SK-N-SH (cell line): ENCODE results near the gene COL20A1. TPM values are rescaled to one million over a fixed set of nuclear protein-coding genes. Genes with fewer than 3 reads are reported as not detected.
A peak's percentile ranks its signal among the peaks of the same experiment; 100 is the strongest.

Experiments used
- CTCF ChIA-PET: fragments of 300-600, 350-600 bp; formaldehyde crosslinking; extraction: SDS; loops from one replicate; lab custom pipeline; 2021; lab: Yijun Ruan, JAX
- POLR2A ChIA-PET: fragments of 350-600 bp; sonication (Branson Sonifier 250); formaldehyde crosslinking; extraction: SDS; loops from one replicate; lab custom pipeline; 2020; ENCODE audit warnings: antibody characterized with exemption, inconsistent platforms; lab: Yijun Ruan, JAX
- DNase-seq: peaks from one replicate; pipeline ENCODE4 v3.0.0; 2012
- H2AFZ ChIP-seq: fragments of 200-600 bp; sonication (generic); 2 replicates; pipeline ENCODE4 v1.8.1; 2016; ENCODE audit warnings: antibody characterized with exemption, mild to moderate bottlenecking, low read depth
- H3F3A ChIP-seq: fragments of 200-600 bp; sonication (generic); replicated peaks from 2 replicates; pipeline ENCODE3; 2016; ENCODE audit warnings: antibody characterized with exemption, mild to moderate bottlenecking; ENCODE audit not compliant: insufficient read depth
- H3K27ac ChIP-seq, 2 experiments: fragments of 200-500 bp in 1 of 2; fragments of 200-600 bp in 1 of 2; sonication (Bioruptor generic) in 1 of 2; sonication (generic), shearing (Covaris generic) in 1 of 2; 2 replicates each; pipeline versions ENCODE4 v1.5.1 to v1.6.1; 2014 to 2016; ENCODE audit warnings: low read depth in 2 of 2, inconsistent platforms in 1 of 2, low read length in 1 of 2, mild to moderate bottlenecking in 1 of 2, mixed read lengths in 1 of 2
- H3K27me3 ChIP-seq: fragments of 200-600 bp; sonication (generic), shearing (Covaris generic); 2 replicates; pipeline ENCODE4 v1.6.1; 2016; ENCODE audit warnings: mixed run types; ENCODE audit not compliant: insufficient read depth
- H3K36me3 ChIP-seq, 2 experiments: fragments of 200-500 bp in 1 of 2; fragments of 200-600 bp in 1 of 2; sonication (Bioruptor generic) in 1 of 2; sonication (generic) in 1 of 2; replicated peaks in 1 of 2; 2 replicates each; pipeline versions ENCODE3 to v1.5.1; 2014 to 2016; ENCODE audit warnings: low read length in 1 of 2, mild to moderate bottlenecking in 1 of 2; ENCODE audit not compliant: insufficient read depth in 2 of 2, control insufficient read depth in 1 of 2
- H3K4me1 ChIP-seq, 2 experiments: fragments of 200-500 bp in 1 of 2; fragments of 200-600 bp in 1 of 2; sonication (Bioruptor generic) in 1 of 2; sonication (generic), shearing (Covaris generic) in 1 of 2; 2 replicates each; pipeline versions ENCODE4 v1.5.1 to v1.6.1; 2014 to 2016; ENCODE audit warnings: low read depth in 1 of 2, low read length in 1 of 2, mixed run types in 1 of 2; ENCODE audit not compliant: insufficient read depth in 2 of 2, control insufficient read depth in 1 of 2
- H3K4me2 ChIP-seq: fragments of 200-600 bp; sonication (generic), shearing (Covaris generic); 2 replicates; pipeline ENCODE4 v1.6.1; 2017; ENCODE audit warnings: mixed run types
- H3K4me3 ChIP-seq, 2 experiments: fragments of 200-500 bp in 1 of 2; fragments of 200-600 bp in 1 of 2; sonication (Bioruptor generic) in 1 of 2; sonication (generic), shearing (Covaris generic) in 1 of 2; 2 replicates each; pipeline versions ENCODE4 v1.5.1 to v1.8.1; 2014 to 2016; ENCODE audit warnings: low read depth in 2 of 2, inconsistent platforms in 1 of 2, low read length in 1 of 2, mild to moderate bottlenecking in 1 of 2, mixed read lengths in 1 of 2, moderate library complexity in 1 of 2
- H3K79me2 ChIP-seq: fragments of 200-600 bp; sonication (generic); 2 replicates; pipeline ENCODE4 v1.8.1; 2017; ENCODE audit warnings: mild to moderate bottlenecking; ENCODE audit not compliant: insufficient read depth
- H3K9ac ChIP-seq: fragments of 200-600 bp; sonication (generic); 2 replicates; pipeline ENCODE4 v1.6.1; 2017; ENCODE audit warnings: mixed run types
- H3K9me2 ChIP-seq: fragments of 200-600 bp; sonication (generic); 2 replicates; pipeline ENCODE4 v1.6.1; 2017; ENCODE audit warnings: mixed run types
- H3K9me3 ChIP-seq: fragments of 200-600 bp; sonication (generic); 2 replicates; pipeline ENCODE4 v1.6.1; 2017; ENCODE audit warnings: mixed run types, mild to moderate bottlenecking, moderate library complexity
- H4K20me1 ChIP-seq: fragments of 200-600 bp; sonication (generic); 2 replicates; pipeline ENCODE4 v1.6.1; 2017; ENCODE audit warnings: mild to moderate bottlenecking, mixed run types; ENCODE audit not compliant: insufficient read depth
- FOXM1 ChIP-seq: IDR thresholded peaks from 2 replicates; pipeline ENCODE4 v1.4.0; 2012; ENCODE audit warnings: low read depth, mild to moderate bottlenecking
- MEF2A ChIP-seq: IDR thresholded peaks from 2 replicates; pipeline ENCODE4 v1.4.0; 2012; ENCODE audit warnings: low read depth, borderline replicate concordance
- POLR2AphosphoS5 ChIP-seq: IDR thresholded peaks from 2 replicates; pipeline ENCODE4 v1.6.1; 2012; ENCODE audit warnings: low read depth, low read length
- RFX5 ChIP-seq: IDR thresholded peaks from 2 replicates; pipeline ENCODE4 v1.6.1; 2012; ENCODE audit warnings: mild to moderate bottlenecking, improper control_type of control experiment, low read length
- SIN3A ChIP-seq: IDR thresholded peaks from 2 replicates; pipeline ENCODE4 v1.6.1; 2012; ENCODE audit warnings: low read depth, mild to moderate bottlenecking, low read length, moderate library complexity, borderline replicate concordance
- TAF1 ChIP-seq: IDR thresholded peaks from 2 replicates; pipeline ENCODE4 v1.6.1; 2012; ENCODE audit warnings: low read depth, mild to moderate bottlenecking, low read length, moderate library complexity, borderline replicate concordance
- TEAD4 ChIP-seq: IDR thresholded peaks from 2 replicates; pipeline ENCODE4 v1.4.0; 2012; ENCODE audit warnings: mild to moderate bottlenecking, borderline replicate concordance; ENCODE audit not compliant: insufficient read depth
- YY1 ChIP-seq: IDR thresholded peaks from 2 replicates; pipeline ENCODE4 v1.4.0; 2012; ENCODE audit warnings: low read depth, mild to moderate bottlenecking
- WGBS: methylation state at CpG from one replicate; pipeline ENCODE4 v1.1.6; 2017; ENCODE audit warnings: low lambda C conversion rate; 5-methylcytosine and 5-hydroxymethylcytosine counted together
- polyA plus RNA-seq, 3 experiments: library from polyadenylated mRNA; depleted of rRNA; stranded (reverse); fragments of >200 nt; gene quantifications; 2 replicates each; pipeline ENCODE4 v1.2.3, GENCODE V29; 2012
- TF ChIP-seq, protein P1 (sequence below): IDR thresholded peaks from 2 replicates; pipeline ENCODE4 v1.4.0; 2012; ENCODE audit warnings: low read depth
- TF ChIP-seq, protein P2 (sequence below): IDR thresholded peaks from 2 replicates; pipeline ENCODE4 v1.4.0; 2012; ENCODE audit warnings: low read depth, borderline replicate concordance
- TF ChIP-seq, protein P3 (sequence below): IDR thresholded peaks from 2 replicates; pipeline ENCODE4; 2012

COL20A1 gene
- polyA plus RNA-seq, 1 of the 3 experiments (the other 2 are of a cell fraction), result not detected

DNA sequence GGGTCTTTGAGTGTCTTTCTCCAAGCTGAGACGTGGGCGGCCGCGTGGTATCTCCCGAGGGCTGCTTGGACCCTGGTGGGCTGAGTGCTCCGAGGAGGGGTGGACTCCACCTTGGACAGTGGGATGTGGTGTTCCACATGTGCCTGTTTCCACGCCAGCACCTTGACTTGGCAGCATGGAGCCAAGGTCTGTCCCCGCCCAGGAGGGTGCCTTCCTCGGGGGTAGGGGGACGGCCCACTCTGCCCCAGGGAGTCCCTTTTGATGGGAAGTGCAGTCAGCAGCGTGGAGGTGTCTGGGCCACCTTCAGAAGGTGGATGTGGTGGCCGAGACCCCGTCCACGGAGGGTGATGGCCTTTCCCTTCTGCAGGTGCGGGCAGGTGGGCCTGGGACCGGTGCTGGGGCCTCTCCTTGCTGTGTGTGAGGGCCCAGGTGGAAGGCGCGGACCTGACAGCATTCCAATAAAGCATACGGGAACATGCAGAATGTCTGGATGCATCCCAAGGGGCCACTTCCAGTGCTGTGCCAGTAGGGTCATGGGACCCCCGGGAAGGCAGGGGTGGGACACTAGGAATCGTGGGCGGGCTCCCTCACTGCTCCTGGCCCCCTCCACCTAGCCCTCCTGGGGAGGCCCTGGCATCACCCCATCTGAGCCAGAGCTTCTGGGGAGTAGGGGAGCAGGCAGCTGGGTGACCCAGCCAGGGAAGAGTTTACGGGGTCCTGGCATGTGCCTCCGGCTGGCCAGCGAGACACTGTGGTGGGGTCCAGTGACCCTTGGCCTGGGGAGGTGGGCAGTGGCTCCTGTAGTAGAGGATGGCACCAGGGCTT lies 3.5 kb upstream of the COL20A1 start:
- H3K4me1 ChIP-seq, result no peaks in the 10 kb centered on the region; a peak in 1 of 4 replicates
- H2AFZ ChIP-seq, result no peak overlapping the region
- no peak overlapping the region for H3K4me2 ChIP-seq
- ChIA-PET POLR2A (no interaction called here), CTCF (interaction anchor here (1.4 to 3.2 kb wide), 3 partner anchors 9 to 108 kb away, joined by 5 to 12 read pairs (median 6); no protein-coding TSS in a partner anchor)
- peaks cover 21% of the 10 kb centered on the region; the same call in 1 of the 2 replicates for H4K20me1 ChIP-seq
- no peak overlapping the region for H3K27ac ChIP-seq
- DNase-seq, result no peak
- H3K27me3 ChIP-seq, result no peaks in the 10 kb centered on the region
- no peak for TF ChIP-seq YY1
- no peak for TF ChIP-seq RFX5
- no peak for TF ChIP-seq TAF1
- no peak for TF ChIP-seq TEAD4
- TF ChIP-seq SIN3A, result no peak
- TF ChIP-seq MEF2A, result no peak
- H3K9ac ChIP-seq, result no peak overlapping the region
- H3K36me3 ChIP-seq, result peaks cover 0 to 41% of the 10 kb centered on the region in 2 experiments
- no peaks in the 10 kb centered on the region for H3K9me3 ChIP-seq
- no peak overlapping the region for H3K4me3 ChIP-seq
- no peaks in the 10 kb centered on the region for H3K79me2 ChIP-seq
- no peaks in the 10 kb centered on the region for H3K9me2 ChIP-seq
- H3F3A ChIP-seq, result peaks cover 4% of the 10 kb centered on the region
- 95% methylated on average over 15 of the region's 25 CpGs for WGBS

DNA sequence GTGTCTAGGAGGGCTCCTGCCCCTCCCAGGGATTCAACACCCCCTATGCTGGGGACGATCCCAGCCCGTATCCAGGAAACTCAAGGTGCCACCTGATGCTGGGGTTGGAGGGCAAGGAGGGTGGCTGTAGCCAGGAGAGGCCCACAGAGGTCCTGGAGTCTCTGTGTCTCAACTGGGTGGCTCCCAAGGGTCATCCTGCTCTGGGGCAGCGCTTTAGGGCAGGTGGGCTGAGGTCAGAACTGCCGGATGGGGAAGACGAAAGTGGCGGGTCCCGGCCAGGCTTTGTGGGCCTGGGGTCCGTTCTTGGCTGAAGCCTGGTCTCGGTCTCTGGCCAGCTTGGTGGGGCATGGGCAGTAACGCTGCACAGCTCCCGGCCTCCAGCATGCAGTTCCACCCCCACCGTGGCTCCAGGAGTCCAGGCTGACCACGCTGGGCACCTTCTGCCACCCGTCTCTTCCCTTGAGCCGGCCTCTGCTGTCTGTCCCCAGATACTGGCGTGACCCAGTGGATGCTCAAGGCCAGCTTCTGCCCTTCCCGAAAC lies 2.8 kb upstream of the COL20A1 start:
- TF ChIP-seq POLR2AphosphoS5, result no peak
- no peak for TF ChIP-seq YY1
- TF ChIP-seq, protein P1, sequence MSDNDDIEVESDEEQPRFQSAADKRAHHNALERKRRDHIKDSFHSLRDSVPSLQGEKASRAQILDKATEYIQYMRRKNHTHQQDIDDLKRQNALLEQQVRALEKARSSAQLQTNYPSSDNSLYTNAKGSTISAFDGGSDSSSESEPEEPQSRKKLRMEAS, result no peak
- TF ChIP-seq, protein P2, sequence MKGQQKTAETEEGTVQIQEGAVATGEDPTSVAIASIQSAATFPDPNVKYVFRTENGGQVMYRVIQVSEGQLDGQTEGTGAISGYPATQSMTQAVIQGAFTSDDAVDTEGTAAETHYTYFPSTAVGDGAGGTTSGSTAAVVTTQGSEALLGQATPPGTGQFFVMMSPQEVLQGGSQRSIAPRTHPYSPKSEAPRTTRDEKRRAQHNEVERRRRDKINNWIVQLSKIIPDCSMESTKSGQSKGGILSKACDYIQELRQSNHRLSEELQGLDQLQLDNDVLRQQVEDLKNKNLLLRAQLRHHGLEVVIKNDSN, result no peak
- no peak for TF ChIP-seq FOXM1
- TF ChIP-seq, protein P3, sequence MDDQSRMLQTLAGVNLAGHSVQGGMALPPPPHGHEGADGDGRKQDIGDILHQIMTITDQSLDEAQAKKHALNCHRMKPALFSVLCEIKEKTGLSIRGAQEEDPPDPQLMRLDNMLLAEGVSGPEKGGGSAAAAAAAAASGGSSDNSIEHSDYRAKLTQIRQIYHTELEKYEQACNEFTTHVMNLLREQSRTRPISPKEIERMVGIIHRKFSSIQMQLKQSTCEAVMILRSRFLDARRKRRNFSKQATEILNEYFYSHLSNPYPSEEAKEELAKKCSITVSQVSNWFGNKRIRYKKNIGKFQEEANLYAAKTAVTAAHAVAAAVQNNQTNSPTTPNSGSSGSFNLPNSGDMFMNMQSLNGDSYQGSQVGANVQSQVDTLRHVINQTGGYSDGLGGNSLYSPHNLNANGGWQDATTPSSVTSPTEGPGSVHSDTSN, result 0 out of 2 replicates have a peak, but pooled peaks have one; percentile 4
- no peaks in the 10 kb centered on the region for H3K27me3 ChIP-seq
- POLR2A ChIA-PET, result no interaction called here
- H3K4me3 ChIP-seq, result no peak overlapping the region
- peaks cover 21% of the 10 kb centered on the region; the same call in 1 of the 2 replicates for H4K20me1 ChIP-seq
- no peaks in the 10 kb centered on the region for H3K9me2 ChIP-seq
- H3K36me3 ChIP-seq, result peaks cover 0 to 34% of the 10 kb centered on the region in 2 experiments
- no peaks in the 10 kb centered on the region for H3K79me2 ChIP-seq
- no peak overlapping the region for H3K4me2 ChIP-seq
- CTCF ChIA-PET, result interaction anchor here (0.7 to 3.2 kb wide), 12 partner anchors 8 to 230 kb away, joined by 3 to 40 read pairs (median 5); no protein-coding TSS in a partner anchor
- no peak for DNase-seq
- no peak overlapping the region for H3K27ac ChIP-seq
- WGBS, result 93% methylated on average over 5 of the region's 17 CpGs
- peaks cover 4% of the 10 kb centered on the region for H3F3A ChIP-seq
- H3K4me1 ChIP-seq, result no peaks in the 10 kb centered on the region; a peak in 1 of 4 replicates
- no peak overlapping the region for H2AFZ ChIP-seq
- no peaks in the 10 kb centered on the region for H3K9me3 ChIP-seq
- H3K9ac ChIP-seq, result no peak overlapping the region
